Middle frontal gyrus (tissue), 1 donor: Measurements from ENCODE around the gene WWOX.

Experiments
- DNase-seq: peaks from one replicate; pipeline ENCODE4 v3.0.0-alpha.2; 2015; ENCODE audit warnings: low spot score; ENCODE audit errors: extremely low spot score

The WWOX gene

DNA sequence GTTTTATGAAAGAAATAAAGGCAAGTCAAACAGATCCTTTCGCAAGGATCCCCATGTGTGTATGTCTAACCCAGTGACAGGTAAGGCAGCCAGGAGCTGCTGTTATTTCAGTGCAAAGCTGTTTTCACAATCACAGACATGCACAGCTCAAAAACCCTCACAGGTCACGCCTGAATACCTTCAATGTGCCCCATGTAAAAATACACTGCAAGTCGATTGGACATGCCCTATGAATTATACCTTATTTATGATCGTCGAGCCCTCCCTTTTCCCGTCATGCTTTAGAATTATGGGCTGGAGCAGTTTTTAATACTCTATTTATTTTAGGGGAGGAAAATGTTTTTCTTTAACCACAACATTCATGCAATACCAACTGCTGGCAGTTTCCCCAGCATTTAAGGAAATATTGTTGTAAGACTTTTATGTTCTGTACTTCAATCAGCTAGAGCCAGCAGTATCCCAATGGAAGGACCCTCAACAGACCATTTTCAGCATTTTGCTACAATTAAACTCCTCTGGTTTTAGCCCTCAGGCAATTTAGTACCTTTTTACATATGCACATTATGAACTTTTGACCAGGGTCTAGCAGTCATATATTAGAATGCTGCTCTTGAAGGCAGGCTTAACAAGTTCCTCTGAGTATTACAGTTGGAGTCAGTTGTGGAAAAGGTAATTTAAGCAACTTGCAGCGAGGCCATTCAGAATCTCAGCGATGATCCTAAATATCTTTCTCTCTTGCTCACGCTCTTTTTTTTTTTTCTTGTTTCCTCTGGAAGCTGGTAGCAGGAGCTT, 362.2 kb downstream of the WWOX start:
- no peak for DNase-seq

DNA sequence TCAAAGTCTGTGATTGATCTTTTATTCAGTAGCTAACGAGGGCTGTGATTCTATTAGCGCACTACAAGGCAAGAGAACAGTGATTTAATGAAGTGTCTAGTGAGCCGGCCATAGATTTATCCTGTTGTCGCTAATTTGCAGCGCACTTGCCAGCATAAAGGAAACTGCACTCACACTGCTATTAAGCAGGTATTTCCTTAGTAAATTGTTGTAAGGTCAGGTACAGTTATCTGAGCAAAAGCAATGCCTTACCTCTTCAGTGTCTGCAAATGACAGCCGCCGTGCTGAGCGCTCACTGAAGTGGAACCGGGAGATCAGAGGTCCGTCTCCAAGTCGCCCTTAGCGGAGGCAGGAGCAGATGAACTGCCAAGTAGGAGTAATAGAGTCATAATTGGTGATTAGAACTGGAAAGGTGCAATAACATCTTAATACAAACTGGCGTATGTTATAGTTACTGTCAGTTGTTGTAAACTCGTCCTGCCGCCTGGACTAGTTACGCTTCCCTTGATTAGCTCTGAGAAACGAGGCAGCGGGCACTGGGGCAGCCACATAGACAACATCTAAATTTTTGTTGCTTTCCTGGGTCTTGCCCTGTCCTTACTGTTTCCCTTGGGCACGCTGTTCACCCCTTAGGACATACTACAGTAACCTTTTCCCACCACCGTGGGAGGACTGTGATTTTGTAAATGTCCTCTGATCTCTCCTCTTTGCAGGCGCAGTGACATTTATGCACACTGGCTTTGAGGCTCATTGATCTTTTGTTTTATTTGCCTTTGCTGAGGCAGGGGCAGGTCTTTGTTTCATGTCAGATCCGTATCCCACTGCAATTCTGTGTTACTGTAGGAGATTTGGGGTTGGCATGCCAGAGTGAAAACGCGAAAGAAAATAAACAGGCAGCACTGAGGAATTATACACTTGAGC, 363.1 kb downstream of the WWOX start:
- DNase-seq: no peak

DNA sequence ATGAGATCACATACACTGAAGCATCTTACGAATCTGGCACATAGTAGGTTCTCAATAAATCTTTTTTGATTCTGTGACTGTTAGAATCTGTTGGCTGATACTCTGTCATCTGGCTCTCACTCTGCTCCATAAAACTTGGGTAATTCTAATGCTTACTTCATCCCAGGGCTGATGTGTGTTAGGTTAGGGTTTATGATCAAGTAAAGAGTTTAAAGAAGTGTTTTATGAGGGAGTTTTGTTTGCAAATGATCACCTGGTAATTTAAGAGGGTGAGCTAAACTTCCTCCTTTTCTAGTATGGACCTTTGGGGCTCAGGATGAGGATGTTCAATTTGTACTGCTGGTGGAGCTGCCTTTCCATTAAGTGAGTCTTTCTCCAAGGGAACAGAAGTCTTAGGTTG, 364.1 kb downstream of the WWOX start:
- no peak for DNase-seq

DNA sequence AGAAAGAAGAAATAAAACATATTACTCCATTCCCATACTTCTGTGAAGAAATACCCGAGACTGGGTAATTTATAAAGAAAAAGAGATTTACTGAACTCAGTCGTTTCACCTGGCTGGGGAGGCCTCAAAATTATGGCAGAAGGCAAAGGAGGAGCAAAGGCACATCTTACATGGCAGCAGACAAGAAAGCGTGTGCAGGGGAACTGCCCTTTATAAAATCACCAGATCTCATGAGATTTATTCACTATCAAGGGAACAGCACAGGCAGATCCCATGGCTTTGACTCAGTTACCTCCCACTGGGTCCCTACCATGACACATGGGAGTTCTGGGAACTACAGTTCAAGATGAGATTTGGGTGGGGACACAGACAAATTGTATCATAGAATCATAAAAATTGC, 365.4 kb downstream of the WWOX start:
- DNase-seq: no peak

DNA sequence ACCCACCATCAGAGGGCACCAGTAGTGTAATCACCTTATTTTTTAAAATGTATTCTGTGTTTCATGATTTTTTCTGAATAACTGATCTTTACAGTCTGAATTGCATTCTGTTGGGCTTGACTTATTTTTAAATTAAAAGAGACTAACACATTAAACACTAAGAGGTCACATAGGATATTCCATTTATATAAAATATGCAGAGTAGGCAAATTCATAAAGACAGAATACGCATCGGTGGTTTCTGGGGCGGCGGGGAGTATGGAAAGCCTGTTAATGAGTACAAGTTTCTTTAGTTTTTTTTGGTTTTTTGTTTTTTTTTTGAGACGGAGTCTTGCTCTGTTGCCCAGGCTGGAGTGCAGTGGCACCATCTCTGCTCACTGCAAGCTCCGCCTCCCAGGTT, 366.3 kb downstream of the WWOX start:
- DNase-seq: no peak

DNA sequence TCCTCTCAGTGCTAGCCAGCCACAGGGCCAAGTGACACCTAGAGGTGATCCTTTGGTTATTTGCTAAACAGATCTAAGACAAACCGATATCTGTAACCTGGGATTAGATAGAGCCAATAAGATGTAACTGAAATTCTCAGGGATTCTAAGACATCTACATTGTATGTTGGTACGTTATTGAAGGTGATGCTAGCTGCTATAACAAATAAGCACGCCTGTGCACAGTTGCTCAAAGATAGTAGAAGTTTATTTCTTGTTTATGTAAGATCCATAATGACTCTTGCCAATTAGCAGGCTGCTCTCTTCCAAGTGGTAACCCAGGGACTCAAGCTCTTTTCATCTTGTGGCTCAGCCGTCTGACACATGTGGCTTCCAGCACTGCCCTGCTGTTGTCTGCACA, 370.3 kb downstream of the WWOX start:
- no peak for DNase-seq

DNA sequence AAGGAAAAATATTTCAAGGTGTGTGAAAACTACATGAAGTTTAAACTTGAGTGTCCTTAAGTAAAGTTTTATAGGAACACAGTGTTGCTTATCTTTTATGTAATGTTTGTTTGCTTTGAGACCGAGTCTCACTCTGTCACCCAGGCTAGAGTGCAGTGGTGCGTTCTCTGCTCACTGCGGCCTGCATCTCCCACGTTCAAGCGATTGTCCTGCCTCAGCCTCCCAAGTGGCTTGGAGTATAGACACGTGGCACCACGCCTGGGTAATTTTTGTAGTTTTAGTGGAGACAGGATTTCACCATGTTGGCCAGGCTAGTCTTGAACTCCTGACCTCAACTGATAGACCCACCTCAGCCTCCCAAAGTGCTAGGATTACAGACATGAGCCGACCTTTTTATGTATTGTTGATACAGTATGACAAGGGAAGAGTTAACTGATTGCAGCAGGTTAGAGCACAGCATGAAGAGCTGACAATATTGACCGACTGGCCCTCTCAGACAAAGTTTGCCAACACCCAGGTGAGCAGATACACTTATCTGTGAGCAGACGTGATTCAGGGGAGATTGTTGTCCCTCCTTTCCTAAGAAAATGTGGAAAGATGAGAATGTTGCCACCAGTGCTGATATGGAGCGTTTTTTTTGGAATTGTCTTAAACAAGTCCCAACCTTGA, 373.7 kb downstream of the WWOX start:
- no peak for DNase-seq

DNA sequence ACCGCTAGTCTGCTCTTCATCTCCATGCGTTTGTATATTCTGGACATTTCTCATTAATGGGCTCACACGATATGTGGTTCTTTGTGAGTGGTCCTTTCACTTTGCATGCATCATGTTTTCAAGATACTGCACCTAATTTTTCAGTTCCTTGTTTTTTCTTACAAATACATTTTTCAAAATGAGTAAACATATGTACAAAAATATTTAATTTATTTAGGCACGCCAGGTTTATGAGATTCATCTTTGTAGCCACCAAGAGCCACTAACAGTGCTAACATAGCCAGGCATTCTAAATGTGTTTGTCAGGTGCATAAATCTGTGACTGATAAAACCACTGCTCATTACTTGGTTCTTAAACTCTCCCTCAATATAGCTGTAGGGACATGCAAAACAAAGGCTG, 375.3 kb downstream of the WWOX start:
- no peak for DNase-seq

DNA sequence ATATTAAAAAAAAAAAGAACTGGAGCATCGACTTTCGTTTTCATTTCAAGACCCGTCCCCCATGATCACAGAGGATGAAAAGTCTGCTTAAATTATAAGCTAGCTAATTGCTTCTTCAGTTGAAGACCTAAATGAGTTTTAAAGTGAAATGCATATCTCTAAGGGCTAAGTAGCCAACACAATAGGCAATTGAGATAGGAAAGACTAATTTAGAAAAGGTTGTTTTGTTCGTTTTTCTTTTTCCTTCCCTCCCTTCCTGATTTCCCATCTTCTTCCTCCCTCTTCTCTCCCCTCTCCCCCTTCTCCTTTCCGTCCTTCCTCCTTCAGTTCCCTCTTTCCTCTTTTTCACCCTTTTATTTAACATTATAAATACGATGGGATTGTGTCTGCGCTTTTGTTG, 377.2 kb downstream of the WWOX start:
- no peak for DNase-seq

DNA sequence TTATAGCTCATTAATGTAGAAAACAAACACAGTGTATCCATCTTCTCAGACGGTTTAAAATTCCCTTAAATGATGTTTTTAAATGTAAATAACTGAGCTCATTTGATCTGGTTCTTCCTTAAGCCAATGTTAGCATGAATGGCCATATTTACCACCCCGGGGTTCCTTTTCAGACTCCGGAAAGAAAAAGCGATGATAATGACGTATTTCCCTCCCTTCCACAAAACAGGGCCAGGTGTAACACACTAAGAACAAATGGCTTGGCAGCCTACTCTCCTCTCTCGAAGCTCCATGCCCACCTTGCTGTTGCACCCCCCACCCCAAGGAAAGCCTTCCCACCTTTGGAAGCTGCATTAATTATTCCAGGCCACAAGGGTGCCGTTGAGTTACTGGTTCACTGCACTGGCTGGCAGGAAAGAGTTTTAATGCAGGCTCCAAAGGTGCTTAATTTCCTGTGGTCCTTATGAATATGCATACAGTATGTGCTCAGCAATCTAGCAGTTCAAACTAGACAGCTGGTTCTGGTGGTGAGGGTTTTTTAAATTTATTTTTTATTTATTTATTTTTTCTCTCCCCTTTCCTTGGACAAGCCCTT, 378.9 kb downstream of the WWOX start:
- no peak for DNase-seq

DNA sequence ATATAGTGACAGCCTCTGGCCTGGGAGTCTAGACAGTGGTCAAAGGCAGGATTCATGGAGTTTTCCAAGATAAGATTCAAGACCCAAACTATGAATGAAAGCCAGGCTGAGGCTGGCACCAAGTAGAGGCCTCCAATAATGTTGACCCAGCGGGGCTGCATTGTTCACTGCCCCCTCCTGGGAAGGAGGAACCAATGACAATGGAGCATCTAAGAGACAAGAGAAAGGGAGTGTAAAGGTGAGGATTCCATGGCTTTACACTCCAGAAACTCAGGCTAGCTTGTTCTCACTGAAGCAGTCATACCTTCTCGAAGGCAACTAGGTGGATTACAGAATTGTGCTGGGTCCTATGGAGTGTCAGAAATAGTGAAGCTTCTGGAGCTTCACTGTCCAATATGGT, 380.3 kb downstream of the WWOX start:
- no peak for DNase-seq

DNA sequence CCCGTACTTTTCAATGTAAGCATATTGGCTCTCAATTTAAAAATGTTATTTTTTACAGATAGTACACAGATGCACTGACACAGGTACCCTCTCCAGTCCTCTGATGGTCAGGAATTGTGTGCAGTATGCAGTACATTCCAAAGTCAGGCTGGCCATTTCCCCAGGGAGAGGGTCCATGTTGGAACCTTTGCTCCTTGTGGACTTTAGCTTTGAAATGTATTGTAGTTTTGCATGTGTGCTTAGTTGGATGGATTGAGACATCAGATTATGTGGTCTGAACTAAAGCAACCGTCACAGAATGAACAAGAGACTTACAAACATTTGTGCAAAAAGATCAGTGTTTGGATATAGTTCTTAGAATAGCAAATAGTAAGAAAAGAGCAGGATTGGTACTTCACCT, 381.1 kb downstream of the WWOX start:
- no peak for DNase-seq

DNA sequence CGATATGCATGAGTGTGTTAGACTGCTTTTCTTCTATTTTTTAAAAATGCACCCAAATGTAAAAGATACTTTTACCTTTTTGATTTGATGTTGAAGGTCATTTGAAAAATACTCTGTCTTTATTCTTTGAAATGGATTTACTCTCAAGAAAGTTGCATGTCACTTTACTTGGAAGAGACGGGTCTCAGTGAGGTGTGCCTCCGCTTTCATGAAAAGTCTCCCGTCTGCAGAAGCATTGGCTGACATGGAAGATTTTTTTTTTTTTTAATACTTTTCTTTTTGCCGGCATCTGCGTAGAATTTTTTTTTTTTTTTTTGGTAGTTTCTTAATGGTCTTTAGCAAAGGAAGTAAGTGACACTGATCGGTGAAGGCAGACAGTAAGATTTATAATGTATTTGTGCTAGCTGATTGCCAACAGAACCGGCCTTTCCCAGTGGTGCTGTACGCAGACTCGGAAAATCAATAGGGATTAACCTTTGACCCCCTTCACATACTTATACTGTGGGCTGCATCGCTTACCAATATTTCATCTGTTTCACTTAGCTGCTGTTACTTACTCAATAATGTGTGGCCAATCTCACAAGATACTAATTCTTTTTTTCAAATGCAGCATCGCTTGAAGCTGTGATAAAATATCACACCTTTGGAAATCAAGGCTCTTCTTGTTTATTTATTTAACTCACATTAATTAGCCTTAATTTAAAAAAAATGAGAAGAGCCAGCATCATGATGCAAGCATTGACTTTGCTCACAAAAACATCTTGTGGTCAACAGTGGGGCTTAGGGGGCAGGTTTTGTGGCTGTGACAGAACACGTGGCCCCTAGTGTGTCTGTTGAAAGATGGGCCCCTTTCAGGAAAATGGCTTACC, 383.9 kb downstream of the WWOX start:
- DNase-seq: no peak

DNA sequence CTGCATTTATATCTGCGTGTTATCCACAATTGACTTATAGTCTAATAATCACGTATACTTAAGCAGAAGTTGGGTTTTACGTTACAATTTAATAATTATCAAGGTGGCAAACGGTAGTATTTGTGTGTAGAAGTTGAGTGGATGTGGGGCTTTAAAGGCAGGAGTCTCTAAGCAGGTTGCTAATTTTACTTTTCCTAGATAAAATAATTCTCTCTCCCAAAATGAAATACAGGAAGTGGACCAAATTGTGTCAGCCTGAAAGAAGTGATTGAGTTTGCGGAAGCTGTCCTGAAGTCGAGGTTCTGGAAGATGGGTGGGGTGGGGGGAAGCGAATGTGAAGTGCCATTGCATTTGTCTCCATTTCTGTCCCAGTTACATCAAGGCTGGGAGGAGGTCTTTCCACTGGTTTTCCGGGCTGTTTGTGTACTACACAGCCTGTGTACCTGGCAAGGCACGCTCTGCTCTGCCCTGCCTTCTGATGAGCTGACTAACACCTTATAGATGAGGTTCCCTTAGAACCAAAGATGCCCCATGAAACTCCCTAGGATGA, 385.1 kb downstream of the WWOX start:
- DNase-seq: no peak

DNA sequence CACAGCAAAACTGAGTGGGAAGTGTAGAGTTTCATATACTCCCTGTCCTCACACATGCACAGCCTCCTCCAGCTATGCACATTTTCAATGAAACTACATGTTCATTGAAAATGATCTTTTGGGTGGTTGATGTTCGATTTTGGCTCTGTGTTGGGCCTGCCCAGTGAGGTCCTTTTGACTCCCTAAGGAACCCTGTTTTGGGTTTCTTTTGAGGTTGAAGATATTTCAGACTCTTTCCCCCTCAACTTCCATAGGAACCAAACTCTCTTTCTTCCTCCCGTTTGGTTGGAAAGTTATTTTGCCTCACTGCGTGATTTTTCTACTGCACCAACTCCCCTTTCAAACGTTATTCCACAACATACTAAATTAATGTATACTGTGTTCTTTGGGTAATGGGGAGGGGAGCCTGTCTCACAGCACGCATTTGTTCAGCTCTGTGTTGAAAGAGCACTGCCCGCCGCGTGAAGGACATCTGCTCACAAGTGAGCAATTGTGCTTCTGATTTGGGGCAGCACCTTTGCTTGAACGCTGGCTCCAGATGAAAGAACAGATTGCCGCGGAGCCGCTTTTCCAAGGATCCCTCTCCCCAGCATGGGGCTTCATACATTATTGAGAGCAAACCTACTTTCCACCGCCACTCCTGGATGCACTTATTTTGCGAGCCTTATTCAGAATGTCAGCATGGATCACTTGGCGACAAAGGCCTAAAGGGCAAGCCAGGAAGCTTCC, 385.9 kb downstream of the WWOX start:
- DNase-seq: no peak

DNA sequence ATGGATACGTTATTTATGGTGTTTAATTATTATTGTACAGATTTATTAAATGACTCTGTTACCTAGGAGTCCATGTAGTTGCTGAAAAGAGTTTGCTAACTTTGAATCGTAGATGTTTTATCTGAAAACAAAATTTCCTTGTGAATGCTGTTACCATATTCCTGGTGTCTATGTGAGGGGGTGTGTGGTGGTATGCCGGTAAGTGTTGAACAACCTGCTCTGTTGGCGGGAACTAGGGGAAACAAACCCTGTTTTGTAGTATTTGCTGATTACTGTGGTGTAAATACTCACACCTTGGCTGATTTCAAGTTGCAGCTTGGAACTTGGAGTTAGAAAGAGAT, 386.4 kb downstream of the WWOX start:
- no peak for DNase-seq

DNA sequence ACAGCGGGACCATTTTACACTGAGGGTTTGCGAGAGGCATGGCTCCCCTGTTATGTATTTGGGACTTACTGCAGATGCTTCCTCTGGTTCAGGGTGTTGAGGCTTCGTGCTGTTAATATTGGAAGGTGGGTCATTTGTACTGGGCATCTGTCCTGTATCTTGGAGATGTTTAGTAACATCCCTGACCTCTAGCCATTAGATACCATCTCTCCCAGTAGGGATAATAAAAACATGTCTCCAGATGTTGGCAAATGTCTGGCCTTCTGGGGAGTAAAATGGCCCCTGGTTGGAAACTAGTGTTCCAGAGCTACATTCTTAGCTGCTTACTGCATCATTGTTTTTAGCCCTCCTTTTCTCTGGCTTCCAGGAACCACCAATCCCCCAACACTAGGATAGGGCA, 388.0 kb downstream of the WWOX start:
- no peak for DNase-seq

DNA sequence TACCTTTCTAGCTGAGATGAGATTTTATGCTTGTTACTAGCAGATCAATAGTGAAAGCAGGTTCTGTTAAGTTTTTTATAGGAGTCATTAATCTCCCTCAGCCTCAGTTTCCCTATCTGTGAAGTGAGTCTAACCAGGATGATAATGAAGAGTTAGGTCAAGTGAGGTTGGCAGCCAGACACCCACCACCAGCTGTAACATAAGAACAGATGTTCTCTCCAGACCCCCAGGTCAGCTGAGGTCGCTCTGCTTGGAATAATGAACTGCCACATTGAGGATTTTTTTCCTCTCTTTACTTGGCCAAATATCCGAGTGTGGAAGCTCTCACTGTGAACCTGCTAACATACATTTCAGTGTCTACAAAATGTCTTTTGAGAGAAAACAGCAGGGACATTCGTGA, 389.6 kb downstream of the WWOX start:
- no peak for DNase-seq

DNA sequence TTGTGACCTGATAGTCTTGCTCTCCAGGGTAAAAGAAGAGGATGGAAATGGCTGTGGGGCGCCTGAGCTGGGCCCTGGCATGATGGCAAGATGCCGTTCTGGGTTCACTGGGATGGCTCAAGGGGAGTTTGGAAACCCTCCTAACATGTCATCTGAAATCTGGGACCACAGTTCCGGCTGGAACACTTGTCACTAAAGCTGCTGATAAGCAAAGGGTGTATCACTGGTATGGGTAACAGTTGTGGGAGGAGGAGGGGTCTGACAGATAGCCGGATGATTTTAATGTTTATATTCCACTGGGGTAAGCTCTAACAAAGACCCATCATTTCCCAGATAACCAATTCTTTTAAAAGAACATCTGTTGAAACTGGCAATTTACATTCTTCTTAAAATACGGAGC, 390.2 kb downstream of the WWOX start:
- no peak for DNase-seq

DNA sequence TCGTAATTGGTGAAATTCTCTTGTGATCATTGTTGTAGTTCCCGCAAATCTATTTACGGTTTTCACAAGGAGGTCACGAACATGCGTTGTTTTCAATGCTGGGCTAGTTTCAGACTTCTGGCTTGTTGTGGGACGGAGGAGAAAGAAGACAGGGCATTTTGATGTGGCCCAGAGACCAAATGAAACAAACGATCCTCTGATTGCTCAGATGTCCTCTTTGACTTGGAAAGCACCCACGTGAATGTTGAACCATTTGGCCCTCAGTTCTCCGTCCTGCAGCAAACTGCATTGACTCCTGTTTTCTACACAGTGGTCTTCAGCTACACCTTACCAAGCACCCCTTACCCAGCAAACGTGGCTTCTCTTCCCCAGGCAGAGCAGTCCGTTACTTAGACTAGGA, 391.0 kb downstream of the WWOX start:
- no peak for DNase-seq
